H1 (cell line): ENCODE data around the gene FGGY. TPM values are rescaled to one million over a fixed set of nuclear protein-coding genes. Genes with fewer than 3 reads are reported as not detected.

Experiments
- CTCF ChIA-PET: fragments of 300-600 bp; sonication (Branson Sonifier 250); formaldehyde crosslinking; loops from one replicate; lab custom pipeline; 2021; ENCODE audit not compliant: partially characterized antibody; lab: Charles Lee
- POLR2A ChIA-PET: fragments of 300-600 bp; sonication (Branson Sonifier 250); formaldehyde crosslinking; loops from one replicate; lab custom pipeline; 2021; ENCODE audit warnings: inconsistent platforms; ENCODE audit not compliant: partially characterized antibody; lab: Charles Lee
- DNase-seq, 2 experiments: peaks; one replicate each; pipeline versions ENCODE4 v3.0.0 to v3.0.0-alpha.2; 2010 to 2022; ENCODE audit warnings: low spot score in 2 of 2, low read depth in 1 of 2, mixed read lengths in 1 of 2
- FAIRE-seq: peaks from 2 replicates; lab custom pipeline; 2011; peaks lifted over from hg19 to GRCh38; lab: Jason Lieb, UNC
- H2AFZ ChIP-seq: 2 replicates; pipeline ENCODE4 v1.8.1; 2012; ENCODE audit warnings: low read length, inconsistent platforms
- H2AK5ac ChIP-seq: 2 replicates; pipeline ENCODE4 v1.6.1; 2013; ENCODE audit warnings: low read depth, low read length
- H2BK120ac ChIP-seq: replicated peaks from 2 replicates; pipeline ENCODE3; 2013; ENCODE audit warnings: low read depth, low read length, inconsistent platforms
- H2BK12ac ChIP-seq: 2 replicates; pipeline ENCODE4 v1.6.1; 2013; ENCODE audit warnings: low read depth, low read length
- H2BK15ac ChIP-seq: 2 replicates; pipeline ENCODE4 v1.6.1; 2013; ENCODE audit warnings: low read length
- H2BK20ac ChIP-seq: 2 replicates; pipeline ENCODE4 v1.6.1; 2013; ENCODE audit warnings: low read length
- H2BK5ac ChIP-seq: 2 replicates; pipeline ENCODE4 v1.6.1; 2013; ENCODE audit warnings: low read depth, low read length
- H3K14ac ChIP-seq: 2 replicates; pipeline ENCODE4 v1.6.1; 2013; ENCODE audit warnings: inconsistent platforms; ENCODE audit not compliant: insufficient read length
- H3K18ac ChIP-seq: 2 replicates; pipeline ENCODE4 v1.6.1; 2013; ENCODE audit warnings: low read length; ENCODE audit errors: extremely low read depth
- H3K23ac ChIP-seq: 2 replicates; pipeline ENCODE4 v1.6.1; 2013; ENCODE audit warnings: inconsistent platforms; ENCODE audit not compliant: insufficient read length
- H3K23me2 ChIP-seq: 2 replicates; pipeline ENCODE4 v1.6.1; 2013; ENCODE audit warnings: low read depth, low read length
- H3K27ac ChIP-seq: 2 replicates; pipeline ENCODE4 v1.6.1; 2011; ENCODE audit warnings: low read depth, low read length, inconsistent platforms
- H3K27me3 ChIP-seq, 4 experiments: replicated peaks in 1 of 4; 1 replicate in 1 of 4; 2 replicates in 3 of 4; pipeline versions ENCODE4 v1.6.1 to v1.8.1; 2011 to 2013; ENCODE audit warnings: low read length in 3 of 4, mild to moderate bottlenecking in 3 of 4, inconsistent platforms in 2 of 4, mixed read lengths in 2 of 4, moderate library complexity in 1 of 4; ENCODE audit not compliant: control insufficient read depth in 3 of 4, insufficient read depth in 3 of 4; ENCODE audit errors: extremely low read depth in 1 of 4
- H3K36me3 ChIP-seq, 4 experiments: 2 replicates each; pipeline versions ENCODE4 v1.6.1 to v1.8.1; 2011 to 2013; ENCODE audit warnings: mild to moderate bottlenecking in 4 of 4, low read length in 3 of 4, moderate library complexity in 2 of 4, control low read depth in 1 of 4, inconsistent platforms in 1 of 4; ENCODE audit not compliant: insufficient read depth in 4 of 4, control insufficient read depth in 2 of 4
- H3K4ac ChIP-seq: replicated peaks from 2 replicates; pipeline ENCODE3; 2013; ENCODE audit warnings: low read length, low read depth, mixed read lengths, inconsistent platforms; ENCODE audit not compliant: insufficient read length
- H3K4me1 ChIP-seq, 4 experiments: replicated peaks in 1 of 4; 1 replicate in 1 of 4; 2 replicates in 3 of 4; pipeline versions ENCODE4 v1.6.1 to v1.8.1; 2011 to 2013; ENCODE audit warnings: low read length in 3 of 4, inconsistent platforms in 2 of 4, mixed read lengths in 1 of 4; ENCODE audit not compliant: insufficient read depth in 4 of 4, control insufficient read depth in 3 of 4
- H3K4me2 ChIP-seq, 2 experiments: 2 replicates each; pipeline versions ENCODE4 v1.6.1 to v1.8.1; 2011 to 2013; ENCODE audit warnings: low read depth in 2 of 2, low read length in 2 of 2, control low read depth in 1 of 2, inconsistent platforms in 1 of 2, mild to moderate bottlenecking in 1 of 2; ENCODE audit not compliant: insufficient read depth in 1 of 2
- H3K4me3 ChIP-seq, 4 experiments: fragments of 200-600, 300-600 bp in 1 of 4; sonication (generic), shearing (Covaris generic), sonication (Bioruptor Twin) in 1 of 4; 2 replicates each; pipeline versions ENCODE4 v1.5.1 to v1.8.1; 2011 to 2016; ENCODE audit warnings: low read length in 4 of 4, low read depth in 3 of 4, control low read depth in 2 of 4, inconsistent platforms in 2 of 4, mild to moderate bottlenecking in 2 of 4, mixed read lengths in 1 of 4, moderate library complexity in 1 of 4; ENCODE audit not compliant: insufficient read depth in 2 of 4; ENCODE audit errors: extremely low read depth in 1 of 4
- H3K56ac ChIP-seq: replicated peaks from 2 replicates; pipeline ENCODE3; 2013; ENCODE audit warnings: low read depth, mild to moderate bottlenecking, mixed read lengths, low read length, inconsistent platforms; ENCODE audit not compliant: insufficient read length
- H3K79me1 ChIP-seq: 2 replicates; pipeline ENCODE4 v1.6.1; 2013; ENCODE audit warnings: low read depth, low read length, control low read depth
- H3K79me2 ChIP-seq, 2 experiments: 2 replicates each; pipeline versions ENCODE4 v1.6.1 to v1.8.1; 2012 to 2013; ENCODE audit warnings: low read length in 2 of 2, mild to moderate bottlenecking in 2 of 2, inconsistent platforms in 1 of 2; ENCODE audit not compliant: insufficient read depth in 2 of 2, control insufficient read depth in 1 of 2
- H3K9ac ChIP-seq, 4 experiments: replicated peaks in 1 of 4; 1 replicate in 1 of 4; 2 replicates in 3 of 4; pipeline versions ENCODE4 v1.6.1 to v1.8.1; 2011 to 2013; ENCODE audit warnings: low read depth in 3 of 4, low read length in 3 of 4, control low read depth in 2 of 4, mild to moderate bottlenecking in 2 of 4, moderate library complexity in 2 of 4, inconsistent platforms in 1 of 4; ENCODE audit errors: extremely low read depth in 1 of 4
- H3K9me3 ChIP-seq, 2 experiments: 2 replicates each; pipeline versions ENCODE4 v1.6.1 to v1.8.1; 2012 to 2013; ENCODE audit warnings: mild to moderate bottlenecking in 2 of 2, moderate library complexity in 2 of 2, control low read depth in 1 of 2, inconsistent platforms in 1 of 2, low read depth in 1 of 2, low read length in 1 of 2, mixed read lengths in 1 of 2; ENCODE audit not compliant: insufficient read depth in 2 of 2
- H4K20me1 ChIP-seq, 2 experiments: replicated peaks in 1 of 2; 2 replicates each; pipeline versions ENCODE3 to v1.8.1; 2011 to 2013; ENCODE audit warnings: inconsistent platforms in 2 of 2, low read length in 2 of 2, mild to moderate bottlenecking in 1 of 2; ENCODE audit not compliant: insufficient read depth in 2 of 2, control insufficient read depth in 1 of 2
- H4K5ac ChIP-seq: 2 replicates; pipeline ENCODE4 v1.6.1; 2013; ENCODE audit warnings: low read length, low read depth, mixed read lengths, inconsistent platforms; ENCODE audit not compliant: insufficient read length
- H4K8ac ChIP-seq: 2 replicates; pipeline ENCODE4 v1.8.0; 2013; ENCODE audit warnings: mild to moderate bottlenecking, moderate library complexity, low read length, inconsistent platforms; ENCODE audit not compliant: insufficient read depth; ENCODE audit errors: extremely low read depth
- H4K91ac ChIP-seq: replicated peaks from 2 replicates; pipeline ENCODE3; 2013; ENCODE audit warnings: low read length, mixed read lengths, inconsistent platforms; ENCODE audit not compliant: insufficient read length
- CTCF ChIP-seq, 3 experiments: IDR thresholded peaks; 1 replicate in 2 of 3; 2 replicates in 1 of 3; pipeline versions ENCODE4 v1.5.1 to v1.6.1; 2011; ENCODE audit warnings: low read length in 3 of 3, mild to moderate bottlenecking in 3 of 3, inconsistent platforms in 2 of 3, low read depth in 1 of 3, moderate library complexity in 1 of 3; ENCODE audit not compliant: insufficient read depth in 1 of 3; ENCODE audit errors: control extremely low read depth in 1 of 3
- NANOG ChIP-seq: IDR thresholded peaks from 2 replicates; pipeline ENCODE4 v1.6.1; 2011; ENCODE audit warnings: low read length, low read depth, mild to moderate bottlenecking, inconsistent platforms; ENCODE audit not compliant: insufficient read depth, poor library complexity, severe bottlenecking
- POLR2A ChIP-seq, 2 experiments: IDR thresholded peaks; 1 replicate in 1 of 2; 2 replicates in 1 of 2; pipeline ENCODE4 v1.6.1; 2011; ENCODE audit warnings: low read depth in 2 of 2, low read length in 2 of 2, mild to moderate bottlenecking in 2 of 2; ENCODE audit errors: control extremely low read depth in 1 of 2
- WGBS, 2 experiments: shearing (Covaris generic) in 1 of 2; methylation state at CpG; one replicate each; pipeline versions ENCODE4 v1.1.6 to v1.1.7; 2013 to 2015; ENCODE audit warnings: low lambda C conversion rate in 2 of 2, mixed read lengths in 2 of 2, inconsistent platforms in 1 of 2, low coverage in 1 of 2, missing lambda C conversion rate in 1 of 2; ENCODE audit not compliant: insufficient replicate concordance in 2 of 2, insufficient coverage in 1 of 2, insufficient read length in 1 of 2; ENCODE audit errors: extremely low coverage in 1 of 2, missing lambda C conversion rate in 1 of 2; 5-methylcytosine and 5-hydroxymethylcytosine counted together
- polyA plus RNA-seq, 7 experiments: library from polyadenylated mRNA; depleted of rRNA in 3 of 7; stranded (reverse) in 5 of 7; unstranded in 2 of 7; fragments of >200 nt in 5 of 7; fragments of 200-250 nt in 2 of 7; gene quantifications; 1 replicate in 5 of 7; 2 replicates in 1 of 7; 4 replicates in 1 of 7; pipeline versions ENCODE4 v1.2.1 to v1.2.3, GENCODE V29; 2011 to 2013; ENCODE audit warnings: missing spikeins in 2 of 7, mixed read lengths in 2 of 7
- total RNA-seq: library from RNA; stranded (reverse); fragmentation: NEBNext Ultra II Directional; extraction: Animal tissue kit (Norgen Biotek cat#: 25700); gene quantifications from 2 replicates; pipeline ENCODE4 v1.2.1, GENCODE V29; 2021

Gene FGGY
- total and polyA plus RNA-seq, 2 of the 8 experiments (the other 6 are each of a cell fraction or from before 2014, with no cell fraction given), result 10.3 to 12.5 TPM

- Histone ChIP-seq H2BK5ac (no peak overlapping the region), H3K4me2 (no peak overlapping the region), H3K4me1 (peaks cover 0 to 13% (median 1%) of the 10 kb centered on the region in 4 experiments; a peak in 2 of 7 replicates), H2BK20ac (no peak overlapping the region), H3K27ac (no peak overlapping the region), H3K79me2 (no peaks in the 10 kb centered on the region), H3K14ac (no peak overlapping the region), H3K9me3 (peaks cover 0 to 4% of the 10 kb centered on the region in 2 experiments; a peak in 1 of 4 replicates), H2AK5ac (no peak overlapping the region), H3K56ac (no peak overlapping the region), H2BK15ac (no peak overlapping the region), H4K20me1 (no peaks in the 10 kb centered on the region), H3K79me1 (no peaks in the 10 kb centered on the region), H4K5ac (no peak overlapping the region), H4K8ac (no peak overlapping the region), H3K9ac (no peak overlapping the region), H3K23me2 (no peaks in the 10 kb centered on the region), H3K23ac (no peak overlapping the region), H2BK120ac (no peak overlapping the region), H2BK12ac (no peak overlapping the region), H3K27me3 (no peaks in the 10 kb centered on the region), H2AFZ (no peak overlapping the region), H3K18ac (no peak overlapping the region), H3K36me3 (no peaks in the 10 kb centered on the region), H3K4ac (no peak overlapping the region), H4K91ac (no peak overlapping the region), H3K4me3 (no peak overlapping the region)
- DNase-seq (no peak), FAIRE-seq (no peak)
- 90% methylated on average over 4 of the region's 4 CpGs; no CpG with 5 or more reads in 1 of the 2 experiments for WGBS, 2 experiments
- POLR2A ChIA-PET, result no interaction called here
- CTCF ChIA-PET, result interaction anchor here (1.1 kb wide), 1 partner anchor 19 kb away, joined by 3 read pairs; no protein-coding TSS in a partner anchor
- TF ChIP-seq CTCF (IDR thresholded peaks at IDR 0.05; ENCODE audit: control extremely low read depth in 1 of 3, insufficient read depth in 1 of 3, low read depth in 1 of 3, low read length in 3 of 3) (no peak), NANOG (no peak), POLR2A (IDR thresholded peaks at IDR 0.05; ENCODE audit: control extremely low read depth in 1 of 2, low read depth in 2 of 2, low read length in 2 of 2) (no peak)
Observed at GRCh38 chr1:59408608-59409240, 111.8 kb downstream of the FGGY start.
